Measurements from ENCODE around the gene KCNQ1. TPM values are rescaled to one million over a fixed set of nuclear protein-coding genes. Genes with fewer than 3 reads are reported as not detected.

The KCNQ1 gene
- total and polyA plus RNA-seq, 2 of the 13 experiments (the other 11 are each of a cell fraction or from before 2014, with no cell fraction given), result 0.02 to 0.08 TPM

DNA sequence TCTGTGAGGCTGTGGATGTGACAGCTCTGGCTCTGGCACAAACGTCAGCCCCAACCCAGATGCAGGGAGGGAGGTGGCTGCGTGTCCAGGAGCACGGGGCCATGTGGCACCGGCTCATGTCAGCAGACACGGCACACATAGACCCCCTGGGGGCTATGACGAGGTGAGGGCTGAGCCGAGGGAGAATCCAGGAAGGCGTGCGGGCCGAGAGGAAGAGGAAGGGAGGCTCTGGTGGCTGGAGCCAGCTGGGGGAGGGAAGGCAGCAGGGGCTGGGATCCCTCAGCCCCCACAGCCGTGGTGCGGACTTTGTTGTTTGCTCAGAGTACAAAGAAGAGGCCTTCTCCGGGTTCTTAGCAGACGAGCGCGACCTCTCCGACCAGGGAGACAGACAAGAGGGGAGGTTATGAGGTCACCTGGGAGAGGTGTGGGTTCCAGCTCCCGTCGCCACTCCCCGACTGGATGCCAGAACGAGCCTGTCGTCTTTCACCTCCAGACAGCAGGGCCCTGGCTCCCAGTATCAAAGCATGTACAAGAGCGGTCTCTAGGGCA is 394.7 kb downstream of the KCNQ1 start (continued):
- TF ChIP-seq, protein P1, sequence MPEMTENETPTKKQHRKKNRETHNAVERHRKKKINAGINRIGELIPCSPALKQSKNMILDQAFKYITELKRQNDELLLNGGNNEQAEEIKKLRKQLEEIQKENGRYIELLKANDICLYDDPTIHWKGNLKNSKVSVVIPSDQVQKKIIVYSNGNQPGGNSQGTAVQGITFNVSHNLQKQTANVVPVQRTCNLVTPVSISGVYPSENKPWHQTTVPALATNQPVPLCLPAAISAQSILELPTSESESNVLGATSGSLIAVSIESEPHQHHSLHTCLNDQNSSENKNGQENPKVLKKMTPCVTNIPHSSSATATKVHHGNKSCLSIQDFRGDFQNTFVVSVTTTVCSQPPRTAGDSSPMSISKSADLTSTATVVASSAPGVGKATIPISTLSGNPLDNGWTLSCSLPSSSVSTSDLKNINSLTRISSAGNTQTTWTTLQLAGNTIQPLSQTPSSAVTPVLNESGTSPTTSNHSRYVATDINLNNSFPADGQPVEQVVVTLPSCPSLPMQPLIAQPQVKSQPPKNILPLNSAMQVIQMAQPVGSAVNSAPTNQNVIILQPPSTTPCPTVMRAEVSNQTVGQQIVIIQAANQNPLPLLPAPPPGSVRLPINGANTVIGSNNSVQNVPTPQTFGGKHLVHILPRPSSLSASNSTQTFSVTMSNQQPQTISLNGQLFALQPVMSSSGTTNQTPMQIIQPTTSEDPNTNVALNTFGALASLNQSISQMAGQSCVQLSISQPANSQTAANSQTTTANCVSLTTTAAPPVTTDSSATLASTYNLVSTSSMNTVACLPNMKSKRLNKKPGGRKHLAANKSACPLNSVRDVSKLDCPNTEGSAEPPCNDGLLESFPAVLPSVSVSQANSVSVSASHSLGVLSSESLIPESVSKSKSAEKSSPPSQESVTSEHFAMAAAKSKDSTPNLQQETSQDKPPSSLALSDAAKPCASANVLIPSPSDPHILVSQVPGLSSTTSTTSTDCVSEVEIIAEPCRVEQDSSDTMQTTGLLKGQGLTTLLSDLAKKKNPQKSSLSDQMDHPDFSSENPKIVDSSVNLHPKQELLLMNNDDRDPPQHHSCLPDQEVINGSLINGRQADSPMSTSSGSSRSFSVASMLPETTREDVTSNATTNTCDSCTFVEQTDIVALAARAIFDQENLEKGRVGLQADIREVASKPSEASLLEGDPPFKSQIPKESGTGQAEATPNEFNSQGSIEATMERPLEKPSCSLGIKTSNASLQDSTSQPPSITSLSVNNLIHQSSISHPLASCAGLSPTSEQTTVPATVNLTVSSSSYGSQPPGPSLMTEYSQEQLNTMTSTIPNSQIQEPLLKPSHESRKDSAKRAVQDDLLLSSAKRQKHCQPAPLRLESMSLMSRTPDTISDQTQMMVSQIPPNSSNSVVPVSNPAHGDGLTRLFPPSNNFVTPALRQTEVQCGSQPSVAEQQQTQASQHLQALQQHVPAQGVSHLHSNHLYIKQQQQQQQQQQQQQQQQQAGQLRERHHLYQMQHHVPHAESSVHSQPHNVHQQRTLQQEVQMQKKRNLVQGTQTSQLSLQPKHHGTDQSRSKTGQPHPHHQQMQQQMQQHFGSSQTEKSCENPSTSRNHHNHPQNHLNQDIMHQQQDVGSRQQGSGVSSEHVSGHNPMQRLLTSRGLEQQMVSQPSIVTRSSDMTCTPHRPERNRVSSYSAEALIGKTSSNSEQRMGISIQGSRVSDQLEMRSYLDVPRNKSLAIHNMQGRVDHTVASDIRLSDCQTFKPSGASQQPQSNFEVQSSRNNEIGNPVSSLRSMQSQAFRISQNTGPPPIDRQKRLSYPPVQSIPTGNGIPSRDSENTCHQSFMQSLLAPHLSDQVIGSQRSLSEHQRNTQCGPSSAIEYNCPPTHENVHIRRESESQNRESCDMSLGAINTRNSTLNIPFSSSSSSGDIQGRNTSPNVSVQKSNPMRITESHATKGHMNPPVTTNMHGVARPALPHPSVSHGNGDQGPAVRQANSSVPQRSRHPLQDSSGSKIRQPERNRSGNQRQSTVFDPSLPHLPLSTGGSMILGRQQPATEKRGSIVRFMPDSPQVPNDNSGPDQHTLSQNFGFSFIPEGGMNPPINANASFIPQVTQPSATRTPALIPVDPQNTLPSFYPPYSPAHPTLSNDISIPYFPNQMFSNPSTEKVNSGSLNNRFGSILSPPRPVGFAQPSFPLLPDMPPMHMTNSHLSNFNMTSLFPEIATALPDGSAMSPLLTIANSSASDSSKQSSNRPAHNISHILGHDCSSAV (CRISPR knock-in tag; IDR thresholded peaks at IDR 0.05; ENCODE audit: borderline replicate concordance), result no peak
- TF ChIP-seq ZNF572 (CRISPR knock-in tag; IDR thresholded peaks at IDR 0.05) (no peak), CENPT (CRISPR knock-in tag; IDR thresholded peaks at IDR 0.05; ENCODE audit: low read depth) (no peak), ZNF713 (CRISPR knock-in tag; IDR thresholded peaks at IDR 0.05) (no peak), ZNF350 (CRISPR knock-in tag; IDR thresholded peaks at IDR 0.05; ENCODE audit: borderline replicate concordance, low read depth) (no peak), RCOR2 (CRISPR knock-in tag; IDR thresholded peaks at IDR 0.05) (no peak), ZNF101 (CRISPR knock-in tag; IDR thresholded peaks at IDR 0.05; ENCODE audit: borderline replicate concordance, low read depth) (no peak), IKZF4 (CRISPR knock-in tag; IDR thresholded peaks at IDR 0.05; ENCODE audit: borderline replicate concordance, low read depth, not compliant biosample characterization) (no peak)
- TF ChIP-seq, protein P2, sequence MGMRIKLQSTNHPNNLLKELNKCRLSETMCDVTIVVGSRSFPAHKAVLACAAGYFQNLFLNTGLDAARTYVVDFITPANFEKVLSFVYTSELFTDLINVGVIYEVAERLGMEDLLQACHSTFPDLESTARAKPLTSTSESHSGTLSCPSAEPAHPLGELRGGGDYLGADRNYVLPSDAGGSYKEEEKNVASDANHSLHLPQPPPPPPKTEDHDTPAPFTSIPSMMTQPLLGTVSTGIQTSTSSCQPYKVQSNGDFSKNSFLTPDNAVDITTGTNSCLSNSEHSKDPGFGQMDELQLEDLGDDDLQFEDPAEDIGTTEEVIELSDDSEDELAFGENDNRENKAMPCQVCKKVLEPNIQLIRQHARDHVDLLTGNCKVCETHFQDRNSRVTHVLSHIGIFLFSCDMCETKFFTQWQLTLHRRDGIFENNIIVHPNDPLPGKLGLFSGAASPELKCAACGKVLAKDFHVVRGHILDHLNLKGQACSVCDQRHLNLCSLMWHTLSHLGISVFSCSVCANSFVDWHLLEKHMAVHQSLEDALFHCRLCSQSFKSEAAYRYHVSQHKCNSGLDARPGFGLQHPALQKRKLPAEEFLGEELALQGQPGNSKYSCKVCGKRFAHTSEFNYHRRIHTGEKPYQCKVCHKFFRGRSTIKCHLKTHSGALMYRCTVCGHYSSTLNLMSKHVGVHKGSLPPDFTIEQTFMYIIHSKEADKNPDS (CRISPR knock-in tag; IDR thresholded peaks at IDR 0.05), result no peak
- TF ChIP-seq, protein P3, sequence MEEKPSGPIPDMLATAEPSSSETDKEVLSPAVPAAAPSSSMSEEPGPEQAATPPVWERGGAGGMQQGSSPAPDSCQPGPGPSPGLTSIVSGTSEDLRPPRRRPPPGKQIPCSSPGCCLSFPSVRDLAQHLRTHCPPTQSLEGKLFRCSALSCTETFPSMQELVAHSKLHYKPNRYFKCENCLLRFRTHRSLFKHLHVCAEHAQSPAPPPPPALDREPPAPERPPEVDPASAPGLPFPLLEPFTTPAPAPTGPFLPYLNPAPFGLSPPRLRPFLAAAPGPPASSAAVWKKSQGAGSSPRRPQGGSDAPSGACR (CRISPR knock-in tag; IDR thresholded peaks at IDR 0.05), result no peak
- TF ChIP-seq, protein P4, sequence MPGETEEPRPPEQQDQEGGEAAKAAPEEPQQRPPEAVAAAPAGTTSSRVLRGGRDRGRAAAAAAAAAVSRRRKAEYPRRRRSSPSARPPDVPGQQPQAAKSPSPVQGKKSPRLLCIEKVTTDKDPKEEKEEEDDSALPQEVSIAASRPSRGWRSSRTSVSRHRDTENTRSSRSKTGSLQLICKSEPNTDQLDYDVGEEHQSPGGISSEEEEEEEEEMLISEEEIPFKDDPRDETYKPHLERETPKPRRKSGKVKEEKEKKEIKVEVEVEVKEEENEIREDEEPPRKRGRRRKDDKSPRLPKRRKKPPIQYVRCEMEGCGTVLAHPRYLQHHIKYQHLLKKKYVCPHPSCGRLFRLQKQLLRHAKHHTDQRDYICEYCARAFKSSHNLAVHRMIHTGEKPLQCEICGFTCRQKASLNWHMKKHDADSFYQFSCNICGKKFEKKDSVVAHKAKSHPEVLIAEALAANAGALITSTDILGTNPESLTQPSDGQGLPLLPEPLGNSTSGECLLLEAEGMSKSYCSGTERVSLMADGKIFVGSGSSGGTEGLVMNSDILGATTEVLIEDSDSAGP (CRISPR knock-in tag; IDR thresholded peaks at IDR 0.05; ENCODE audit: borderline replicate concordance), result peak; percentile 42; the same call in 1 of the 2 replicates
- TF ChIP-seq, protein P5, sequence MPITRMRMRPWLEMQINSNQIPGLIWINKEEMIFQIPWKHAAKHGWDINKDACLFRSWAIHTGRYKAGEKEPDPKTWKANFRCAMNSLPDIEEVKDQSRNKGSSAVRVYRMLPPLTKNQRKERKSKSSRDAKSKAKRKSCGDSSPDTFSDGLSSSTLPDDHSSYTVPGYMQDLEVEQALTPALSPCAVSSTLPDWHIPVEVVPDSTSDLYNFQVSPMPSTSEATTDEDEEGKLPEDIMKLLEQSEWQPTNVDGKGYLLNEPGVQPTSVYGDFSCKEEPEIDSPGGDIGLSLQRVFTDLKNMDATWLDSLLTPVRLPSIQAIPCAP (CRISPR knock-in tag; IDR thresholded peaks at IDR 0.05; ENCODE audit: low read depth), result no peak

Data from HepG2 (cell line).